ENCODE results near the gene HDAC8.
A peak's percentile ranks its signal among the peaks of the same experiment; 100 is the strongest.
"Not testable (repeated sequence)": the region's sequence is repeated elsewhere in the genome, so short reads cannot be mapped to it uniquely, and the experiment has no call there.

The HDAC8 gene

GRCh38 chrX:72572248-72573157 is at the start of gene HDAC8:
HDAC8 (minus strand) TSS chrX:72572843; CDS start chrX:72572761, 82 bp downstream.
- DNase-seq: peak; percentile 72

GRCh38 chrX:72621625-72622485 is 49.2 kb upstream of the HDAC8 start:
- no peak for DNase-seq

DNA sequence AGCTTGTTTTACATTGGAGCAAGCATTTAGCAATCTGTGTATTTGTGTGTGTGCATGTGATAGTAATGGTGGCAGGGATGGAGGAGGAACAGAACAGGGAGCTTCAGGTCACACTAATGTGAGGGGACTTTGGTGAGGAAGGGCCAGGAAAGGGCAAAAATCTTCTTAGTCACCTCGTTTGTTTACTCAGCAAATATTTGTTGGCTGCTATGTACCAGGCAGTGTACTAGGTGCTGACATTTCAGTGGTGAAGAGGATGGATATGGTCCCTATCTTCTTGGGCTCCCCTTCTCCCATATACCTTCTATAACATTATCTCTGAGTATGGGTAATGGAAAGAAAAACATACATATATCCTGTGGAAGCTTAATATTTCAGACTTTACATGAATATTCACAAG is 48.5 kb upstream of the HDAC8 start:
- DNase-seq: no peak

DNA sequence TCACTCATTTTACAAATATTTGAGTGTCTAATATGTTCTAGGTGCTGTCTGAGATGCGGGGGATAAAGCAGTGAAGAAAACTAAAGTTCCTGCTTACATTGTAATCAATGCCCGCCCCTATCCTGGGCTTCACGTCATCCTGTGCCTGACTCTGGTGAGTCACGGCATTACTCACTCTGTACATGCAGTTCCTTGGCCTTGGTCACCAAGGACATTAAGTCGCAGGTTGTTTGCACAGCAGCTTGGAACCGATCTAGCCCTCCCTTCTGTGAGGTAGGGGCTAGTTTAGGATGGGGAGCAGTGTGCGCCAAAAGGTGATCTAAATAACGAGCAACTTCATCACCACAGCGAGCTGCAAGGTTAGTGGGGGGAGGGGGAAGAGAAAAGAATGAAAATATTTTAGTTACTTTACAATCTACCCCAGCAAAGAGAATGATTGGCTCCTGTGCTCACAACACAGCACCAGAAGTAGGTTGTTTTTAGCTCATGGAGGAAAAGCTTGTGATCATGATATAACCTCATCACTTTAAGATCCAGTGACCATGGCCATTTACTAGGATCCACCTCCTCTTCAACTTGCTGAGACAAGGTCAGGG is 48.0 kb upstream of the HDAC8 start:
- DNase-seq: peak; percentile 26

GRCh38 chrX:72609313-72609712 is 36.7 kb upstream of the HDAC8 start:
- no peak for DNase-seq

- DNase-seq: no peak
Observed at GRCh38 chrX:72604705-72605104, 32.1 kb upstream of the HDAC8 start.

DNA sequence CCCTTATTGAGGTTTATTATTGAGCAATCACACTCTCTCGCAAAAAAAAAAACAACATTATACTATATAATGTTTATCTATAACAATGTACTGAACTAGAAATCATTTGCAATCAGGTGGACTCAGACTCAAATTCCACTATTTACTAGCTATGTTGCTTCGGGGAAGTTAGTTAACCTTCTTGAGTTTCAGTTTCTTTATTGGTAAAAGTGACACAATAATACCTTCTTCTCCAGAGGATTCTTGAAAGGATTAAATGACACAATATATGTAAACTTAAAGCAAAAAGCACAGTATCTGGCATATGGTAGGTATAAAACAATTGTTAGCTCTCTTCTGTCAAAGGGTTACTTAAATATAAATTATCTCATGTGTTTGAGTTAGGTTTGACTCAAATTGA is 31.5 kb upstream of the HDAC8 start:
- DNase-seq: peak; percentile 14

- not testable (repeated sequence) for DNase-seq
Observed at GRCh38 chrX:72591038-72591437, 18.4 kb upstream of the HDAC8 start.

DNA sequence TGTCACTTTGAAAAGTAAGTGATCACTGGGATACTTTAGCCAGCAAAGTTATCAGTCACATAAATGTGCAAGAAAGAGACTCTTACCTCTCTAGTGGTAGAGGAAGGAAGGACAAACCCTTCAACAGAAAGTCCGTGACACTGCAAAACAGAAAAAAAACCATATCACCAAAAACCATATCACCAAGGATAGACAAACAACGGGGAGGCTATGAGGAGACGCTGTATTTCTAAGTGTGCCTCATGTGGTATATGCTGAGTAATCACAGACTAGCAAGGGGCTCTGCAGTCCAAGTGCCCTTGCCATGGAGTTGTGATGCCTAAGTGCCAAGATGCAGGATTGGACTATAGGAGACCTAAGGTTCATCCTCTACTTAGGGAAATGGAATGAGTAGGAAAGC is 11.5 kb upstream of the HDAC8 start:
- DNase-seq: no peak

DNA sequence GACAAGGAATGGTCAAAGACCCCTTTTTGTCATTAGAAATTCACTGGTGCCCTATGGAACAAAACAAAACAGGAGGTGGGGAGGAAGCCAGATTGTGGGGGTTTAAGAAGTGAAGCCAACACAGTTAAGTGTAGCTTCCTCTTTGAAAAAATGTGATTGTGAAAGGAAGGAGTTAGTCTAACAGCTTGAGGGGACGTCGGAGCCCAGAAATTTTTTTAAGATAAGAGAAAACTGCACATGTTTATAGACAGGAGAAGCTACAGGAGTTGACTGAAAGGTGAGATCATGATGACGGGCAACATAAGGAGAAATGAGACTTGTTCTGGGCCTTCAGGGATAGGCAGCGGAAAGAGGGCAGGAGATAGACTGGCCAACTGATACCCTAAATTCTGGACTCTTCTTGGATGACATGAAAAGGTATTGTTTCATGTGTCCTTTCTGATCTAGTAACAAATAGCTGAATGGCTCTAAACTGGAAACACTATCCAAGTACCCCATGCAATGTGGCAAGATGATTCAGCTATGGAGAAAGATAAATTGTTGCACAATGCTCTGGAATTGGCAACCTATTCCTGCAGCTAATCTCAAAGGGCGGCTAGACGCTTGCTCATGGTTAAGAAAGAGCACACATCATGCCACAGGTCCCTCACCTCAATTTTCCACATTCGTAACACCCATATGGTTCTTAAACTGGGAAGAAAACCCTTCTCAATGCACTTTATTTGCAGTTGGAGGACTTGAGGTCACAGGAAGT is 3.7 kb upstream of the HDAC8 start:
- DNase-seq: peak; percentile 53

DNA sequence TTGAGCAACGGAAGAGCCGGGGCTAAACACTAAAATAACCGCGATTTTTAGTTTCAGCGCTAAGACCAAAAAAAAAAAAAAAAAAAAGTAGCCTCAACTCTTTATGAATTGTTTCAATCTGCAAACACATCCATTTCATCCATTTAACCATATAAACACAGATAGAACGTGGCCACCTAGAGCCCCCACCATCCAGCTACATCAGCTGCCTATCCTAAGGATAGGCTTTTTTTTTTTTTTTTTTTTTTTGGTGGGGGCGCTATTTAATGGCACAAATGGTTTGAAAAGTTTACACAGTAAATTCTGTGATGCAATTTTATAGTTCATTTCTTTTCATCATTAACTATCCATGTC is 492 bp upstream of the HDAC8 start:
- no peak for DNase-seq

- peak; percentile 7 for DNase-seq
Observed at GRCh38 chrX:72569786-72570185, 2.9 kb downstream of the HDAC8 start.

DNA sequence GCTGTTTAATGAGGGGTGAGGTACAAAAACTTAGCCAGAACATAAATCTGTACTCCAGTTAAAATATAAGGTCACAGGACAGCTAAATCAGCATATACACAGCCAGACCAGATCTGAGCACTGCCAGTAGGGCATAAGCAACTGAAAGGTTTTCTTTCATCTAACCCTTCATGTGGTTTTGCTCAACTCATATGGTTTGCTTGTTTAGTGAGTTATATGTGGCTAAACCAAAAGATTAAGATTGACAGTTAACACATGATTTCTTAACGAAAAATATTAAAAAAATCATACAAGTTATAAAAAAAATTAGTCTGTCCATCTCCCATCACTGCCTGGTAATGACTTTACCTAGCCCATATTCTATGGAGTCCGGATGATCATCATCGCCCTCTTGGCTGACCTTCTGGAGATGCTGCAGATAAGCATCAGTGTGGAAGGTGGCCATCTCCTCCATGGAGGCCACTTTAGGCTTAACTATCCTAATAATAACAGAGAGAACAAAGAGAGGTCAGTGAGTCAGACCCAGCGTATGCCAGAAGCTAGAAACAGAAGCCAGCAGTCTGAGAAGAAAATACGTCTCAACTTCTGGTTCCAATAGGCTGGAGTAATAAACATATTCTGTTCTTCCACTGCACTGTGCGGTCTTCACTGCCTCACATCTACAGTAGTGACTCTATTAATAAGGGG is 4.1 kb downstream of the HDAC8 start:
- DNase-seq: no peak

DNA sequence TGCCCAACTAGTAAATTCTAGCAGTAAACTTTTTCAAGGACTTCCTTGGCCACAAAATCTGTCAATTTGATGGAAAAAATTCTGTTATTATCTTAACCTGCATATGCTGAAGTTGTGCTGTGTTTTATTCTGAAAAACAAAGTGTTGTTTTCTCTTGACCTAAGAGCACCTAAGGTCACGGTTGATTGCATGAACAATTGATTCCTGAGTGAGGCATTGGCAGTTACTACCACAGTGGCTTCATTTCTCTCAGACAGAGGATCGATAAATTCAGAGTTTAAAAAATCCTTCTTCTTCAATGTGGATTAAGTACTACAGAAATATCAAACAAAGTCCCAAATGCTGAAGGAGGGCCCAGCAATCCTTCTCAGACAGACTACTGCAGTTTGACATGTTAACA is 6.2 kb downstream of the HDAC8 start:
- DNase-seq: no peak

GRCh38 chrX:72559655-72560054 is 13.0 kb downstream of the HDAC8 start:
- DNase-seq: not testable (repeated sequence)

DNA sequence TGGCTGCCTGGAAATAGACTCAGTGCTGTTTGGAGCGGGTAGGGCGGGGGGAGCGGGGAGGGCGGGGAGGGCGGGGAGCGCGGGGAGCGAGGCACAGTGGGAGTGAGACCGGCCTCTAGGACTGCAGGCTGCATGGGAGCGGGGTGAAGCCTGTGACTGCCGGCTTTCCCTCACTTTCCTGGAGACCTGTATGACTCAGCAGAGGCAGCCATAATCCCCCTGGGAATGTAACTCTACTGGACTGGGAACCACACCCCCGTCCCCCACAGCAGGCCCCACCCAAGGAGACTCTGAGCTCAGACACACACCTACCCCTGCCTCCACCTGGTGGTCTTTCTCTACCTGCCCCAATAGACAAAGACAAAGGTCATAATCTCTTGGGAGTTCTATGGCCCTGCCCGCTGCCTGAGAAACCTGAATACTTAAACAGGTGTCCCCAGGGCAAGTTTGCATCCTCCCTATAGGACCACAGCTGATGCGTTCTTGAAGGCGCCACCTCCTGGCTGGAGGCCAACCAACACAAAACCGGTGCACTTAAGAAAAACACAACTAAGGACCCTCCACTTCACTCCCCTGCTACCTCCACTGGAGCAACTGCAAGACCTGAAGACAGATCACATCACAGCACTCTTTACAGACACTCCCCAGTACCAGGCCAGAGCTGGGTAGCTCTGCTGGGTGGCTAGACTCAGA is 18.0 kb downstream of the HDAC8 start:
- no peak for DNase-seq

DNA sequence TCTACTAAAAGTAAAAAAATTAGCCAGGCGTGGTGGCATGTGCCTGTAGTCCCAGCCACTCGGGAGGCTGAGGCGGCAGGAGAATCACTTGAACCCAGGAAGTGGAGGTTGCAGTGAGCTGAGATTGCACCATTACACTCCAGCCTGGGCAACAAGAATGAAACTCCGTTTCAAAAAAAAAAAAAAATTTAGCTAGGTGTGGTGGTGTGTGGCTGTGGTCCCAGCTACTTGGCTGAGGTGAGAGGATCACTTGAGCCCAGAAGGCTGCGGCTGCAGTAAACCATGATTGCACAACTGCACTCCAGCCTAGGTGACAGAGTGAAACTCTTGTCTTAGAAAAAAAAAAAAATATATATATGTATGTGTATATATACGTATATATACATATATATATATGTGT is 20.2 kb downstream of the HDAC8 start:
- DNase-seq: not testable (repeated sequence)

- DNase-seq: no peak
Observed at GRCh38 chrX:72545990-72546389, 26.7 kb downstream of the HDAC8 start.

DNA sequence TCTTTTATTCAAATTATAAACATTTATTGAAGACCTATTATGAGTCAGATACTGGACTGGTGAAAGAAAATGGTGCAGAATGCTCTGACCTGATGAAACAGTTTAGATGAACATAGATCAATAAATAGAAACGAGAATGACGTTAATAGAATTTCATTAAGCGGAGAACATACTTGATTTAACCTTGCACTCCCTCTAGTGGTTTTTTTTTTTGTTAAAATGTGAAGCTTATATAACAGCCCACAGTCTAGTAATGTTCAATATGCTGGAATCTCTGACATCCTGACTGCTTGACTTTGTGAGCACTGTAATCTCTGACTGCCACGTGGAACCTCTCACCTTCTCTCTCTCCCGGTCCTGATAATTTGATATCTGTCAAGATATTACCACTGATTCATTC is 32.3 kb downstream of the HDAC8 start:
- no peak for DNase-seq

- DNase-seq: no peak
Observed at GRCh38 chrX:72539822-72540221, 32.8 kb downstream of the HDAC8 start.

- no peak for DNase-seq
Observed at GRCh38 chrX:72536542-72536941, 36.1 kb downstream of the HDAC8 start.

DNA sequence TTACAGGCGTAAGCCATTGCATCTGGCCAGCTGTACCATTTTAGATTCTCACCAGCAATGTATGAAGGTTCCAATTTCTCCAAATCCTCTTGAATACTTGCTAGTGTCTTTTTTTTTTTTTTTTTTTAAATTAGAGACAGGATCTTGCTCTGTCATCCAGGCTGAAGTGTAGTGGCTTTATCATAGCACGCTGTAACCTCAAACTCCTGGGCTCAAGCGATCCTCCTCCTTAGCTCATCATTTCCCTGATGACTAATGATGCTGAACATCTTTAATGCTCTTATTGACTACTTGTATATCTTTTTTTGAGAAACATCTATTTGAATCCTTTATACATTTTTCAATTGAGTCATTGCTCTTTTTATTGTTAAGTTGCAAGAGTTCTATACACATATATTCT is 40.3 kb downstream of the HDAC8 start:
- DNase-seq: no peak
